HL-60/S4 (cell line): ENCODE data around the gene GRIK4.

Source experiments
- in situ Hi-C: fragments of 300-500 bp; cut with MboI; formaldehyde crosslinking; loops from 2 replicates; pipeline ENCODE4 v1.14.3; 2022; ENCODE audit warnings: low sequenced_read_pairs

The GRIK4 gene

DNA sequence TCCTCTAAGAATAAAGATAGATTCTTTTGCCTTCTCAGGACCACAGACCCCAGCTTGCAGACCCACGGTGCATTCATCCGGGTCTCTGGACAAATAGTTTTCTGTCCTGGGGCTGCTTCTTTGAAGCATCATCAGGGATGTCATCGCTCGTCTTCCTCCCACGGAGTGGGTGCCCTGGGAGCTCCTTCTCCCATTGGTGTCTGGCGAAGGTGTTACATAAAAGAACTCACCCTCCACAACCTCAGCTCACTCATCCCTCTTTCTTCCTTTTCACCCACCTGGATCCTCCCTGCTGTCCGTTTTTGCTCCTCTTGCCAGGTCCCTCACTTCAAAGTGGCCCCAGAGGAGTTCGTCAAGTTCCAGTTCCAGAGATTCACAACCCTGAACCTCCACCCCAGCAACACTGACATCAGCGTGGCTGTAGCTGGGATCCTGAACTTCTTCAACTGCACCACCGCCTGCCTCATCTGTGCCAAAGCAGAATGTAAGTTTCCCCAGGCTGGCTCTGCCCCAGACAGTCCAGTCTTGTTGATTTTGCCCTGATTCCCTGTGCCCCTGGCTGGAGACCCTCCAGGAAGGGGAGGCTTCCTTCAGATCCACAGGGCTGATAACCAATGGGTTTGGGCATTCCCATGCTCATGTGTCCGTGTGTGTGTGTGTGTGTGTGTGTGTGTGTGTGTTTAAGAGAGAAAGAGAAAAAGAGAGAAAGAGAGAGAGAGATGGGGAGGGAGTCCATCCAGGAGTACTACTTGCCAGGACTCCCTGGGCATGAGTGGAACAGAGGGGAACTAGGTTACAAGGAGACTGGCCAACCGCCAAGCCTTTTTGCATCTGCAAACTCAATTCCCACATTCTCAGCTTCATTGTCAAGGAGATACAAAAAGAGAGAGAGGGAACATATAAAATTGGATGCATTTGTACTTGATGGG lies 308.2 kb downstream of the GRIK4 start:
- in situ Hi-C loops, result no loop called here

DNA sequence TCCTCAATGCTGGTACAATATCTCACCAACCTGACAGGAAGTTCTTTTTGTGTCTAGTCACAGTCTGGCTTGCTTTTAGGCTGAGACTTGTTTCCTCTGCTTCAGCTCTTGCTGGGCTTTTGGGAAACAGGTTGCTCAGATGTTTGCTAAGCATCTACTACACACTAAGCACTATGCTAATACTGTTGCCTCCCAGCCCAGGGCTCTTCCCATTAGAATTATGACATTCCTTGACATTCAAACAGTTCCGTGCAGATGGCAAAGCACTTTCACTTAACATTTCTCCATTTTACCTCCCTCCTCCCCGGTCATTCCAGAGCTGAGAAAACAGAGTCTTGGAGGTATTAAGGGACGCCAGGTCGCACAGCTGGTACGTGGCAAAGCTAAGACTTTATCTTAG lies 311.6 kb downstream of the GRIK4 start:
- in situ Hi-C loops, result no loop called here

DNA sequence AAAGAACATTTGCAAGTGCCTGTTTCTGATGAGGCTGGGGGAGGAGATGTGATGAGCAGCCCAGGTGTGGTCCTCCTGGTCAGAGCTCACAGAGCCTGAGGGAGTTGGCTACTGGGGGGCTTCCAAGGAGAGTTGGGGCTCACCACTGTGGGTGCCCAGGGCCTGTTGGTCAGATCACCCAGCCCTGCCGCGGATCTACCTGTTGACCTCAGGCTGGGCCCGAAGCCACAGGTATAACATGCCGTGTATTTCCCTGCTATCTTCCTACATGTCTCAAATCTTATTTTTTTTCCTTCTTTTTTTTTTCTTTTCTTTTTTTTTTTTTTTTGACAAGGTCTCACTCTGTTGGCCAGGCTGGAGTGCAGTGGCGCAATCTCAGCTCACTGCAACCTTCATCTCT lies 312.7 kb downstream of the GRIK4 start:
- in situ Hi-C loops, result no loop called here

DNA sequence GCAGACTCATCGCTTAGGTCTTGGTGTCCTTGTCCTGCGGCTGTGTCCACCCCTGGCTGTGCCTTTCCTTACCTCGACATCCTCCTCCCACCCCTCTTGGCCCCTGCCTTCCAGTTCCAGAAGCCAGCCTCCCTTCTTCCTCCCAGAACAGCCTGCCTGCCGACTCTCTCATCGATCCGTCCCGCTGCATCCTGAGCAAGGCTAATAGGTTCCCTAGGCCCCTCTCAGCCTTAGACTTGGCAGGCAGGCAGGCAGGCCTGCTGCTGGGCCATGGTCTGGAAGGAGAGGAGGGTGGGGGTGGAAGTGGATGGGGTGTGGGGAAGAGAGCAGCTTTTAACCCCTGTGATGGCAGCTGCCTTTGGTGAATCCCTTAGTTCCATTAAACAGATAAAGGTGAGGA lies 315.6 kb downstream of the GRIK4 start:
- in situ Hi-C loops, result no loop called here

DNA sequence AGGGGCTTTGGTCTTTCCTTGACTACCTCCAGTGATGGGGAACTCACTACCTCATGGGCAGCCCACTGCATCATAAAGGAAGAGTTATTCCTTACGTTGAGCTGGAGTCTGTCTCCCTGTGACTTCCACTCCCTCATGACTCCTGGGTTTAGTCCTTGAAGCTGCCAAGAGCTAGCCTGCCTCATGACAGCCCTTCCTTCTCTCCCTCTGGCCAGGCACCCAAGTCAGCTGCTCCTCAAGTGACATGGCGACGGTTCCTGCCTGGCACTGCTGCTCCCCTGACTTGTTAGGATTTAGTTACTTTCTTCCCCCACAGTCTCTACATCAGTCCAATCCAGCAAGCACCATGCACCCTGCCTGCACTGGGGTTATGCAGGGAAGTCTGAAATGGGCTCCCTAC lies 316.3 kb downstream of the GRIK4 start:
- in situ Hi-C loops, result no loop called here

GRCh38 chr11:120828847-120829246 lies 317.3 kb downstream of the GRIK4 start:
- in situ Hi-C loops, result no loop called here

- in situ Hi-C loops, result no loop called here
These were observed 318.6 kb downstream of the GRIK4 start for GRCh38 chr11:120830085-120830620.

- in situ Hi-C loops, result no loop called here
These were observed 321.1 kb downstream of the GRIK4 start for GRCh38 chr11:120832481-120833238.

DNA sequence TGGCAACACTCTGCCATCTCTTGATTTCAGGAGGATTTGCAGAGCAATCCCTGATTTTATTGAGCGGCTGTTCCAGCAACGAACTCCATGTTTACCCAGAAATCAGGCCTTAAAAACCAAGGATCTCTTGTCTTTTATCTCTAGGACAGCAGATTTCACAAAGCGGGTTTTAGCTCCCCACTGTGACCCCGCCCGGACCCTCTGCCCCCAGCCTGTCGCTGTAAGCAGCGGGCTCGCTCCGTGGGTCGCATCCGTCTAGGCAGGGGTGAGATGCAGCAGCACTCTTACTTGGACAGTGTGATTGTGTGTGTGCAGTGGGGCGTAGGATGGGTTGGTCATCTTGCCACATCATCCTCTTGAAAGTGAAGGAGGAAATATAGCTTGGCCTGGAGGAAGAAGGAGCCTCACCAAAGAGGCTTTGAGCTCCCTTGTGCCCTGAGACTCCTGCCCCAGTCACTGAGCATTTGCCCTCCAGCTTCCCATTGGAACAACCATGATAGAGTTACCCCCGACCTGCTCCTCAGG lies 323.2 kb downstream of the GRIK4 start:
- in situ Hi-C loops, result no loop called here

DNA sequence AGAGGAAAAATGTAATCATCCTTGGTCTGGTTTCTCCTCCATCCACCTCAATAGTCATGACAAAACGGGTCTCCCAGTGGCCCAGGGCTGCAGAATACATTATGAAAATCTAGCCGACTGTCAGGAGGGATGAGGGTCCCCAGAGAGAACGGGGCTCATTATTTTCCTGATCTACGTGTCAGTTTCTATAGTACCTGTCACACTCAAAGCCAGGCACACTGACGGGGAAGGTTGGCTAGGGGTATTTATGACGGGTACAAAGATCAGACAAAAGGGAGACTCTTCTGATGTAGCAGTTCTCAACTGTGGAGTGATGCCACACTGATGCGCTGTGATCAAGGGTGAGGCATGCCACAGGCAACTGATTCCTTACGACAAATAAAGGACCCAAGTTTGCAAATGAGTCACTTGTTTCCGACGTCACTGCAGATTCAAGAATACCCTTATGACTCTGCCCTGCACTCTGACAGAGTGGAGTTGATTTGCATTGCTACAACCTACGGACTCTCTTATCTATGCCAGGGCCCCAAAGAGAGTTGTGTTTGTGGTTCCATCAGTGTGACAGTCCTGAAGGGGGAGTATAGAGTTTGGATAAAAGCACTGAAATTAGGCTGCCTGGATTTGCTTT lies 324.2 kb downstream of the GRIK4 start:
- in situ Hi-C loops, result no loop called here

DNA sequence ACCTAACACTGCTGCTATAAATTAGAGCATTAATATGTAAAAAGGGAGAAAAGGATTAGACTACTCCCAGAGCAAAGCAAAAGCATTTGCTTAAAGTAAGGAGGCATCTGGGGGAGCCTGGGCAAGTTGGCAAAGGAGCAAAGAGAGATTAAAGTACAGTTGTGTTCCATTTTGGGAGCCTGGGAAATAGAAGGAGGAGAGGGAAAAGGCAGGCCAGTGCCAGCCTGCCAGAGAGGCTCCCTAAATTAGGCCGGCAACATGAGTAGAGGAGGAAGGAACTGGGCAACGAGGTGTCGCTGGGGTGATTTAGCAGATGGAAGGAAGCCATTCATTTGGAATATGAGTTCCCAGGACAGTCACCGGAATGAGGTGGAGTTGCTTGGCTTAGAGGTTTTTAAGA lies 326.1 kb downstream of the GRIK4 start:
- in situ Hi-C loops, result no loop called here

GRCh38 chr11:120839201-120839600 lies 327.7 kb downstream of the GRIK4 start:
- in situ Hi-C loops, result no loop called here

DNA sequence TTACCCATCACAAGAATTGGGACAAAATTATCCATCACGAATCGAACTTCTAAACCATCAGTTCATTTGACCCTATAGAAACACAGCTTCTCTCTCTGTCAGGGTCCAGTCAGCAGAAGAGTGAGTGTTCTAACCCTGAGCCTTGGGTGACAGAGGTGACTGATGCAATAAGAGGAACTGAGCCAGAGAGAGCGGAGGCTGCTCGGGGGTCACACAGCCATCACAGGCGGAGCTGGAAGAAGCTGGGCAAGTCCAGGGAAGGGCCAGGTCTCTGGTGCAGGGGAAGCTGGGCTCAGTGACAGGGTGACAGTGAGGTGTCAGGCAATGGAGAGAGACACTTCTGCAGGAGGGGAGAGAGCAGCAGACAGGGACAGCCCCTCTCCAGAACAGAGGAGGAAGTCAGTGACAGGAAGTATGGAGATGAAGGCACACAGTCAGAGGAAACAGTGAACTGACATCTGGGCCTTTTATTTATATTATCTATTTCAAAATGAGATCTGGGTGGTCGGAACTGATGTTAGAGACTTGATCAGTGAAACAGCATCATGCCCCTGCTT lies 328.4 kb downstream of the GRIK4 start:
- in situ Hi-C loops, result no loop called here

- in situ Hi-C loops, result no loop called here
These were observed 329.1 kb downstream of the GRIK4 start for GRCh38 chr11:120840661-120841060.

GRCh38 chr11:120841074-120841473 lies 329.5 kb downstream of the GRIK4 start:
- in situ Hi-C loops, result no loop called here

DNA sequence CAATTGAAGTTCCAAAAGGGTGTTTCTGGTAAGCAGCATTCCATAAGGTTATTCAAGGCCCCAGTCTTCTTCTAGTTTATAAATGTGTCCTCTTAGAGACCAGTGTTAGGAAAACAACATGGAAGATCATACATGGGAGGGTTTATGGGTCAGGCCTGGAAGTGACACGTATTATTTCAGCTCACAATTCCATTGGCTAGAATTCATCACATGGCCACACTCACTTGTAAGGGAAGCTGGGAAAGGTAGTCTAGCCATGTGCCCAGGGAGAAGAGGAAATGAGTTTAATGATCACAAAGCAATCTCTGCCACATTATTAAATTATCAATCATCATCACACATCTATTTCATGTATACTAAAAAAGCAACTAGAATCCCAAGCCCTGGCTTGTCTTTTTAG lies 330.6 kb downstream of the GRIK4 start:
- in situ Hi-C loops, result no loop called here

- in situ Hi-C loops, result no loop called here
These were observed 341.9 kb downstream of the GRIK4 start for GRCh38 chr11:120853435-120853834.

GRCh38 chr11:120854988-120855387 lies 343.4 kb downstream of the GRIK4 start:
- in situ Hi-C loops, result no loop called here

DNA sequence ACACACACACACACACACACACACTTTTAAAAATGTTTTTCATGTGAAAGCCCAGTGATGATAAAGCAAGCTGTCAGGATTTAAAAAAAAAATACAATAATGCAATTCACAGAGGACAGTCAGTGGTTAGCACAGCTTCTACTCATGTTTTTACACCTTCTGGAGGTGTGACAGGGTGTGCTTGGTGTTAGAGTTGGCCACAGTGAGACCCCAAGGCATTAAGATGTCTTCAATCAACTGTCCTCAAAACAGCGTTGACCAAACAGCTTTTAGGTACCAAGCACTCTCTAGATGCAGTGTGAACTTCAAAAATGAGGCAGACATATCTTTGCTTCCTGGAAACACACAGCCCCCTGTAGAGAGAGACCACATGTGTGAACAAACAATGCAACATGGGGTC lies 346.0 kb downstream of the GRIK4 start:
- in situ Hi-C loops, result no loop called here

- in situ Hi-C loops, result no loop called here
These were observed 347.2 kb downstream of the GRIK4 start for GRCh38 chr11:120858740-120859139.
